Measurements from ENCODE around the gene PTGR1. TPM values are rescaled to one million over a fixed set of nuclear protein-coding genes. Genes with fewer than 3 reads are reported as not detected.

Gene PTGR1
- total and polyA plus RNA-seq, 2 donors (not counting 3 experiments of a cell fraction or from before 2014, with no cell fraction given), result 70.3 to 79.1 TPM

GRCh38 chr9:111605041-111605559 lies 5.7 kb upstream of the PTGR1 start:
- Histone ChIP-seq H3K27ac (ENCODE audit: insufficient read depth, low read depth, low read length) (no peak overlapping the region), H3K4me2 (ENCODE audit: insufficient read depth, low read length) (no peak overlapping the region), H3K27me3 (ENCODE audit: control insufficient read depth in 2 of 2, insufficient read depth in 2 of 2, low read length in 2 of 2) (no peaks in the 10 kb centered on the region), H3K4me1 (ENCODE audit: control insufficient read depth, extremely low read depth, insufficient read depth, low read length) (peaks cover 25% of the 10 kb centered on the region), H3K9me1 (replicated peaks; ENCODE audit: control insufficient read depth, extremely low read depth, insufficient read depth, low read length) (no peaks in the 10 kb centered on the region), H3K4me3 (replicated peaks in 1 of 3; ENCODE audit: insufficient read depth in 1 of 3, low read depth in 1 of 3, low read length in 3 of 3) (no peak overlapping the region), H3K9ac (replicated peaks; ENCODE audit: extremely low read depth, insufficient read depth, low read length) (no peak overlapping the region), H3K36me3 (ENCODE audit: control insufficient read depth in 2 of 2, extremely low read depth in 1 of 2, insufficient read depth in 2 of 2, low read length in 2 of 2) (no peaks in the 10 kb centered on the region), H3K79me2 (ENCODE audit: control insufficient read depth, insufficient read depth, low read length) (no peaks in the 10 kb centered on the region), H2AFZ (ENCODE audit: low read depth, low read length) (no peak overlapping the region), H3K9me3 (replicated peaks; ENCODE audit: control insufficient read depth, insufficient read depth, low read length) (no peaks in the 10 kb centered on the region), H4K20me1 (replicated peaks; ENCODE audit: control insufficient read depth, extremely low read depth, insufficient read depth, low read length) (no peaks in the 10 kb centered on the region)
- ChIA-PET POLR2A (no interaction called here), CTCF (interaction anchor here (2.9 kb wide), 1 partner anchor 17 kb away, joined by 10 read pairs; no protein-coding TSS in a partner anchor)
- dilution Hi-C loops (cut with MboI; ENCODE audit: extremely low pct_ligation_motif_present, low sequenced_read_pairs) (no loop called here), intact Hi-C loops (cut with micrococcal nuclease) (no loop called here)
- TF ChIP-seq MYC (IDR thresholded peaks at IDR 0.05; ENCODE audit: low read depth, low read length), result no peak
- no peak for TF ChIP-seq EZH2 (IDR thresholded peaks at IDR 0.05; ENCODE audit: borderline replicate concordance, low read depth, low read length, severe bottlenecking)
- no peak for TF ChIP-seq POLR2A (IDR thresholded peaks at IDR 0.05; ENCODE audit: low read depth, low read length)
- no peak for TF ChIP-seq CTCF (IDR thresholded peaks at IDR 0.05; ENCODE audit: extremely low read depth in 1 of 2, insufficient read depth in 1 of 2, low read depth in 1 of 2, low read length in 2 of 2)
- no peak for TF ChIP-seq MAX (IDR thresholded peaks at IDR 0.05; ENCODE audit: insufficient read depth, insufficient read length)
- no peak for TF ChIP-seq FOS (IDR thresholded peaks at IDR 0.05; ENCODE audit: borderline replicate concordance, insufficient read depth, low read length)
- no peak for TF ChIP-seq JUN (IDR thresholded peaks at IDR 0.05; ENCODE audit: borderline replicate concordance, insufficient read depth, insufficient read length, low read depth)
- no peak for TF ChIP-seq POLR2AphosphoS5 (IDR thresholded peaks at IDR 0.05; ENCODE audit: insufficient read depth, low read depth, low read length)
- TF ChIP-seq GATA2 (IDR thresholded peaks at IDR 0.05; ENCODE audit: insufficient read depth, insufficient read length, low read depth, low read length), result no peak
- DNase-seq (ENCODE audit: low read depth, low spot score) (no peak), FAIRE-seq (no peak)
- no TSS peak for BruUV-seq (replicated peaks)

Data from endothelial cell of umbilical vein (primary cell).